ENCODE data around the gene PACS1. TPM values are rescaled to one million over a fixed set of nuclear protein-coding genes. Genes with fewer than 3 reads are reported as not detected.

The PACS1 gene
- total RNA-seq, 1 experiment from 2014 or later, result 47.9 TPM

GRCh38 chr11:66131937-66132632, 62.0 kb downstream of the PACS1 start:
- Mint-ChIP-seq H3K27ac (ENCODE audit: unreplicated experiment) (no peak overlapping the region), H3K4me1 (ENCODE audit: low read depth, unreplicated experiment) (peaks cover 8% of the 10 kb centered on the region), H3K36me3 (ENCODE audit: insufficient read depth, unreplicated experiment) (peaks cover 5% of the 10 kb centered on the region), H3K9me3 (ENCODE audit: low read depth, unreplicated experiment) (no peaks in the 10 kb centered on the region), H3K27me3 (ENCODE audit: unreplicated experiment) (no peaks in the 10 kb centered on the region), H3K4me3 (ENCODE audit: low read depth, unreplicated experiment) (no peak overlapping the region)
- intact Hi-C loops (cut with micrococcal nuclease; ENCODE audit: unreplicated experiment), result no loop called here
- TF ChIP-seq, protein P1, sequence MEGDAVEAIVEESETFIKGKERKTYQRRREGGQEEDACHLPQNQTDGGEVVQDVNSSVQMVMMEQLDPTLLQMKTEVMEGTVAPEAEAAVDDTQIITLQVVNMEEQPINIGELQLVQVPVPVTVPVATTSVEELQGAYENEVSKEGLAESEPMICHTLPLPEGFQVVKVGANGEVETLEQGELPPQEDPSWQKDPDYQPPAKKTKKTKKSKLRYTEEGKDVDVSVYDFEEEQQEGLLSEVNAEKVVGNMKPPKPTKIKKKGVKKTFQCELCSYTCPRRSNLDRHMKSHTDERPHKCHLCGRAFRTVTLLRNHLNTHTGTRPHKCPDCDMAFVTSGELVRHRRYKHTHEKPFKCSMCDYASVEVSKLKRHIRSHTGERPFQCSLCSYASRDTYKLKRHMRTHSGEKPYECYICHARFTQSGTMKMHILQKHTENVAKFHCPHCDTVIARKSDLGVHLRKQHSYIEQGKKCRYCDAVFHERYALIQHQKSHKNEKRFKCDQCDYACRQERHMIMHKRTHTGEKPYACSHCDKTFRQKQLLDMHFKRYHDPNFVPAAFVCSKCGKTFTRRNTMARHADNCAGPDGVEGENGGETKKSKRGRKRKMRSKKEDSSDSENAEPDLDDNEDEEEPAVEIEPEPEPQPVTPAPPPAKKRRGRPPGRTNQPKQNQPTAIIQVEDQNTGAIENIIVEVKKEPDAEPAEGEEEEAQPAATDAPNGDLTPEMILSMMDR (IDR thresholded peaks at IDR 0.05; ENCODE audit: unreplicated experiment), result no peak
- no TSS peak for BruUV-seq (replicated peaks)
- no peak for DNase-seq
- CTCF ChIA-PET, result no interaction called here

DNA sequence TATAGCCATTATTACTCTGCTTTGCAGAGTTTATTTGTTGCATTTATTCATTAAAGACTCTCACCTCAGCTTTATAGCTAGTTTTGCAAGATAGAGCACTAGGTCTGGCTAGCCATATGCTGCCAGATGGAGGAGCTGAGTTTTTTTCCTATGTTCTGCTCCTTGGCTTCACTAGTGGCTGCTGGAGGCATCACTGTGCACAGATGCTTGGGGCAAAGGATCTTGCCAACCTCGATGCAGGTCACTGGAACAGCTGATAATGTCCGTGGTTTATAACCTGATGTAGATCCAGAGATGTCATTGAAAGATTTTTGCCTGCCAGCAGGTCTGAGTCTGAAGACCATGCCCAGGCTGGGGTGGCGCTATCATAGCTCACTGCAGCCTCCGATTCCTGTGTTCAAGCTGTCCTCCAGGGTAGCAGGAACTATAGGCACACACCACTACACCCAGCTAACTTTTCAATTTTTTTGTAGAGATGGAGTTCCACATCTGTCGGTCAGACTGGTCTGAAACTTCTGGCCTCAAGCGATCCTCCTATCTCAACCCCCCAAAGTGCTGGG, 63.2 kb downstream of the PACS1 start:
- BruUV-seq (replicated peaks), result no TSS peak
- TF ChIP-seq, protein P1 (IDR thresholded peaks at IDR 0.05; ENCODE audit: unreplicated experiment), result no peak
- DNase-seq, result no peak
- Mint-ChIP-seq H3K36me3 (ENCODE audit: insufficient read depth, unreplicated experiment) (peaks cover 5% of the 10 kb centered on the region), H3K27me3 (ENCODE audit: unreplicated experiment) (no peaks in the 10 kb centered on the region), H3K27ac (ENCODE audit: unreplicated experiment) (no peak overlapping the region), H3K9me3 (ENCODE audit: low read depth, unreplicated experiment) (no peaks in the 10 kb centered on the region), H3K4me3 (ENCODE audit: low read depth, unreplicated experiment) (no peak overlapping the region), H3K4me1 (ENCODE audit: low read depth, unreplicated experiment) (peaks cover 11% of the 10 kb centered on the region)
- intact Hi-C loops (cut with micrococcal nuclease; ENCODE audit: unreplicated experiment), result no loop called here
- CTCF ChIA-PET, result interaction anchor here (0.5 kb wide), 1 partner anchor 15 kb away, joined by 3 read pairs; no protein-coding TSS in a partner anchor

DNA sequence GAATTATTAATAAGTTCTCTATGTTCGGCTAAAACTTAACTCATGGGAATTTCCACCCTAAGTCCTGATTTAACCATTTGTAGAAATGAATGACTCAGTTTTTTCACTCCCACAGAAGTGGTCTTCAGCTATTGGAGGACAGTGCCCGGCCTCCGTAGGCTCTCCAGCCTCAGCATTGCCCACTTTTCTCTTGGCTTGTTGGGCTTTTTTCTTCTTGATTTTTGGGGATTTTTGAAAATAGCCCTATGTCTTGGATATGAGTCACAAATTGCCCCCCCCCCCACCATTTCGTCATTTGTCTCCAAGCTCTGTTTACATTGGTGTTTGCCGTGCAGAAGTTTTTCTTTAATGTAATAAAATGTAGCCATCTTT, 66.7 kb downstream of the PACS1 start:
- H3K4me1 Mint-ChIP-seq (ENCODE audit: low read depth, unreplicated experiment), result peaks cover 11% of the 10 kb centered on the region
- BruUV-seq (replicated peaks), result no TSS peak
- H3K27ac Mint-ChIP-seq (ENCODE audit: unreplicated experiment), result no peak overlapping the region
- intact Hi-C loops (cut with micrococcal nuclease; ENCODE audit: unreplicated experiment), result loop anchor here (2.0 kb wide), 1 partner anchor 56 kb away; no protein-coding TSS in a partner anchor
- CTCF ChIA-PET, result interaction anchor here (0.6 kb wide), 4 partner anchors 18 to 66 kb away, joined by 3 to 5 read pairs (median 4); no protein-coding TSS in a partner anchor
- TF ChIP-seq, protein P1 (IDR thresholded peaks at IDR 0.05; ENCODE audit: unreplicated experiment), result no peak
- no peak overlapping the region for H3K4me3 Mint-ChIP-seq (ENCODE audit: low read depth, unreplicated experiment)
- no peaks in the 10 kb centered on the region for H3K36me3 Mint-ChIP-seq (ENCODE audit: insufficient read depth, unreplicated experiment)
- no peak for DNase-seq
- no peaks in the 10 kb centered on the region for H3K27me3 Mint-ChIP-seq (ENCODE audit: unreplicated experiment)
- no peaks in the 10 kb centered on the region for H3K9me3 Mint-ChIP-seq (ENCODE audit: low read depth, unreplicated experiment)

DNA sequence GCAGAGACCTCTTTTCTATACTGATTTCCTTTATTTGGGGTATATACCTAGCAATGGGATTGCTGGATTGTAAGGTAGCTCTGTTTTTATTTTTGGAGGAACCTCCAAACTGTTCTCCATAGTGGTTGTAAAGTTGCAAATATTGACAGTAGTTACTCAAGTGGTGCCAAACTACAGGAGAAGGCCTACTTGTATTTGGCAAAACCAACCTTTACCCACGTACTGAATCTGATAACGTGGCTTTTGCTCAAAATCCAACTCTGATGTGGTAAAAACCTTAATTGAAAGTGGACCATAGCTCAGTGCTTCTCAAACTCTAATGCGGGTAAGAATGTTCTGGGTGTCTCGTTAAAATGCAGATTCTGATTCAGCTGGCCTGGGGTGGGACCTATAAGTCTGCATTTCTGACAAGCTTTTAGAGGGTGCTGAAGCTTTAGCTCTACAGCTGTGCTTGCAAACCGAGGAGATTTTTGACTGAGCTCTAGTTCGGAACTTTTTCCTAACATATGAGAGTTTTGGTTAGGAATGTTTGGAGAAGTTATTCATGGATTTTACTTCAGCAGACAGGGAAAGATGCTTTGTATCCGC, 69.8 kb downstream of the PACS1 start:
- BruUV-seq (replicated peaks), result no TSS peak
- TF ChIP-seq, protein P1 (IDR thresholded peaks at IDR 0.05; ENCODE audit: unreplicated experiment), result no peak
- intact Hi-C loops (cut with micrococcal nuclease; ENCODE audit: unreplicated experiment), result no loop called here
- DNase-seq, result no peak
- Mint-ChIP-seq H3K27me3 (ENCODE audit: unreplicated experiment) (no peaks in the 10 kb centered on the region), H3K9me3 (ENCODE audit: low read depth, unreplicated experiment) (no peaks in the 10 kb centered on the region), H3K4me1 (ENCODE audit: low read depth, unreplicated experiment) (peaks cover 36% of the 10 kb centered on the region), H3K27ac (ENCODE audit: unreplicated experiment) (no peak overlapping the region), H3K4me3 (ENCODE audit: low read depth, unreplicated experiment) (no peak overlapping the region), H3K36me3 (ENCODE audit: insufficient read depth, unreplicated experiment) (no peaks in the 10 kb centered on the region)
- CTCF ChIA-PET, result no interaction called here
